Smooth muscle cell (in vitro differentiated cells): Measurements from ENCODE around the gene DGKG. TPM values are rescaled to one million over a fixed set of nuclear protein-coding genes. Genes with fewer than 3 reads are reported as not detected.

Experiments used
- DNase-seq: peaks from one replicate; lab custom pipeline; 2025; ENCODE audit not compliant: unreplicated experiment; lab: John Stamatoyannopoulos, UW
- H2AFZ ChIP-seq: fragments of 200-600 bp; sonication (generic); 2 replicates; pipeline ENCODE4 v1.6.0; 2016; ENCODE audit warnings: antibody characterized with exemption, low read depth, mild to moderate bottlenecking
- H3F3A ChIP-seq: fragments of 200-600 bp; sonication (generic); 2 replicates; pipeline ENCODE4 v1.6.0; 2017; ENCODE audit warnings: antibody characterized with exemption, low read depth
- H3K27ac ChIP-seq: fragments of 200-600 bp; sonication (generic); 2 replicates; pipeline ENCODE4 v1.5.1; 2016; ENCODE audit warnings: low read depth, mild to moderate bottlenecking
- H3K27me3 ChIP-seq: fragments of 200-600 bp; sonication (generic); 2 replicates; pipeline ENCODE4 v1.6.1; 2016; ENCODE audit warnings: low read depth, mild to moderate bottlenecking
- H3K36me3 ChIP-seq: fragments of 200-600 bp; sonication (generic); 2 replicates; pipeline ENCODE4 v1.5.1; 2016; ENCODE audit warnings: low read depth
- H3K4me1 ChIP-seq: fragments of 200-600 bp; sonication (generic); 2 replicates; pipeline ENCODE4 v1.5.1; 2016; ENCODE audit warnings: low read depth
- H3K4me2 ChIP-seq: fragments of 200-600 bp; sonication (generic); 2 replicates; pipeline ENCODE4 v1.6.0; 2016; ENCODE audit warnings: mild to moderate bottlenecking
- H3K4me3 ChIP-seq: fragments of 200-600 bp; sonication (generic); 2 replicates; pipeline ENCODE4 v1.5.1; 2016; ENCODE audit warnings: mild to moderate bottlenecking
- H3K79me2 ChIP-seq: fragments of 200-600 bp; sonication (generic); 2 replicates; pipeline ENCODE4 v1.6.0; 2016; ENCODE audit warnings: low read depth, mild to moderate bottlenecking
- H3K9ac ChIP-seq: fragments of 200-600 bp; sonication (generic); 2 replicates; pipeline ENCODE4 v1.6.0; 2016; ENCODE audit warnings: low read depth
- H3K9me3 ChIP-seq: fragments of 200-600 bp; sonication (generic); replicated peaks from 2 replicates; pipeline ENCODE4 v1.5.1; 2016; ENCODE audit warnings: low read depth
- H4K20me1 ChIP-seq: fragments of 200-600 bp; sonication (generic); 2 replicates; pipeline ENCODE4 v1.6.0; 2016; ENCODE audit warnings: low read depth
- CTCF ChIP-seq: fragments of 200-600 bp; sonication (generic); IDR thresholded peaks from 2 replicates; pipeline ENCODE4 v1.5.1; 2017; ENCODE audit warnings: borderline replicate concordance, mild to moderate bottlenecking, antibody characterized with exemption; ENCODE audit not compliant: insufficient read depth, poor library complexity, severe bottlenecking
- WGBS: methylation state at CpG from one replicate; pipeline ENCODE4 v1.1.7; 2016; ENCODE audit warnings: low lambda C conversion rate; 5-methylcytosine and 5-hydroxymethylcytosine counted together
- polyA plus RNA-seq: library from polyadenylated mRNA; unstranded; fragments of >200 nt; fragmentation: Nextera tagmentation; extraction: Ambion mirVana; gene quantifications from 2 replicates; pipeline ENCODE4 v1.2.1, GENCODE V29; 2016
- total RNA-seq: library from RNA; depleted of rRNA; stranded (reverse); fragments of >200 nt; gene quantifications from 2 replicates; pipeline ENCODE4 v1.2.3, GENCODE V29; 2014

DGKG gene
- total and polyA plus RNA-seq, 2 experiments from 2014 or later: 0.64 TPM; not detected in 1

- no peak overlapping the region for H3K4me3 ChIP-seq
- no peak overlapping the region for H3K9ac ChIP-seq
- H3K36me3 ChIP-seq: no peaks in the 10 kb centered on the region
- H3K4me2 ChIP-seq: no peak overlapping the region
- no peaks in the 10 kb centered on the region for H4K20me1 ChIP-seq
- H3K27me3 ChIP-seq: no peaks in the 10 kb centered on the region
- no peak overlapping the region for H3K27ac ChIP-seq
- no peaks in the 10 kb centered on the region for H3K9me3 ChIP-seq
- H2AFZ ChIP-seq: no peak overlapping the region
- no peaks in the 10 kb centered on the region for H3K79me2 ChIP-seq
- no peak for DNase-seq
- no peaks in the 10 kb centered on the region for H3F3A ChIP-seq
- 88% methylated on average over 6 of the region's 6 CpGs for WGBS
- TF ChIP-seq CTCF: no peak
- H3K4me1 ChIP-seq: no peaks in the 10 kb centered on the region
Measured at GRCh38 chr3:186401556-186401955, 39.5 kb upstream of the DGKG start.

- Histone ChIP-seq H3K27ac (no peak overlapping the region), H3F3A (no peaks in the 10 kb centered on the region), H3K79me2 (no peaks in the 10 kb centered on the region), H3K27me3 (no peaks in the 10 kb centered on the region), H3K9ac (no peak overlapping the region), H3K9me3 (no peaks in the 10 kb centered on the region), H3K4me2 (no peak overlapping the region), H2AFZ (no peak overlapping the region), H3K36me3 (no peaks in the 10 kb centered on the region), H3K4me1 (no peaks in the 10 kb centered on the region), H4K20me1 (no peaks in the 10 kb centered on the region), H3K4me3 (no peak overlapping the region)
- no peak for DNase-seq
- TF ChIP-seq CTCF: no peak
Measured at GRCh38 chr3:186400662-186401061, 38.6 kb upstream of the DGKG start.

DNA sequence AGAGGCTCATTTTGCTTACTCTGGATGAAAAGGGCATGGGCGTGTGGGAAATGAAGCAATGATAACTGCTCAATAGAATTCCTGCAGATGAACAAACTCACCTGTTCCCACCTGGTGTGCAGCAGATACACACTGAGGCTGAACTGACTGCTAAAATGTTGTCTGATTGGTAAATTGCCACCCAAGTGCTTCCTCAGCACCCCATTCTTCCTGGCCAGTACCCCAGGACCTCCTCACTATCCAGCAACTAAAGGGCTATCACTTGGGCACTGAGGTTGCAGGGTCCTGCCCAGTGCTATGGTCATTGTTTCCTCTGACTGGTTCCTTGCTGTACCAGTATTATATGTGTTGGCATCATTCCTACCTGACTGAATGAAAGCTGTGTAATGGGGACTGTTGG is 38.0 kb upstream of the DGKG start:
- Histone ChIP-seq H3K4me3 (no peak overlapping the region), H2AFZ (no peak overlapping the region), H3K9me3 (no peaks in the 10 kb centered on the region), H4K20me1 (no peaks in the 10 kb centered on the region), H3K4me2 (no peak overlapping the region), H3K27ac (no peak overlapping the region), H3K4me1 (no peaks in the 10 kb centered on the region), H3K79me2 (no peaks in the 10 kb centered on the region), H3F3A (no peaks in the 10 kb centered on the region), H3K36me3 (no peaks in the 10 kb centered on the region), H3K9ac (no peak overlapping the region), H3K27me3 (no peaks in the 10 kb centered on the region)
- WGBS: 100% methylated on average over 1 of the region's 1 CpG
- TF ChIP-seq CTCF: no peak
- DNase-seq: no peak

DNA sequence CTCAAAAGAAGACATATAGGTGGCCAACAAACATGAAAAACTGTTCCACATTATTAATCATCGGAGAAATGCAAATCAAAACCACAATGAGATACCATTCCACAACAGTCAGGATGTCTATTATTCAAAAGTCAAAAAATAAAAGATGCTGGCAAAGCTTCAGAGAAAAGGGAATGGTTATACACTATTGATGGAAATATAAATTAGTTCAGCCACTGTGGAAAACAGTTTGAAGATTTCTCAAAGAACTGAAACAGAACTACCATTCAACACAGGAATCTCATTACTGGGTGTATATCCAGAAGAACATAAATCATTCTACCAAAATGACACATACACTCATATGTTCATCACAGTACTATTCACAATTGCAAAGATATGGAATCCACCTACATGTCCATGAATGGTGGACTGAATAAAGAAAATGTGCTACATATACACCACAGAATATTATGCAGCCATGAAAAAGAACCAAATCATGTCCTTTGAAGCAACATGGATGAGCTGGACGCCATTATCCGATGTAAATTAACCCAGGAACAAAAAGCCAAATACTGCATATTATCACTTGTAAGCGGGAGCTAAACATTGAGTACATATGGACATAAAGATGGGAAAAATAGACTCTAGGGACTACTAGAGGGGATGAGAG is 32.7 kb upstream of the DGKG start:
- H3K4me1 ChIP-seq: no peaks in the 10 kb centered on the region
- H3K9ac ChIP-seq: no peak overlapping the region
- TF ChIP-seq CTCF: no peak
- no peaks in the 10 kb centered on the region for H3K36me3 ChIP-seq
- H3K79me2 ChIP-seq: no peaks in the 10 kb centered on the region
- H3F3A ChIP-seq: no peaks in the 10 kb centered on the region
- no peaks in the 10 kb centered on the region for H3K27me3 ChIP-seq
- H3K9me3 ChIP-seq: no peaks in the 10 kb centered on the region
- no peak overlapping the region for H3K4me3 ChIP-seq
- 89% methylated on average over 4 of the region's 4 CpGs for WGBS
- no peak for DNase-seq
- no peak overlapping the region for H3K27ac ChIP-seq
- no peak overlapping the region for H2AFZ ChIP-seq
- H4K20me1 ChIP-seq: no peaks in the 10 kb centered on the region
- H3K4me2 ChIP-seq: no peak overlapping the region
